GOT3 (cell line): ENCODE measurements around the gene WNT9A.
A peak's percentile ranks its signal among the peaks of the same experiment; 100 is the strongest.

Source experiments
- DNase-seq: peaks from one replicate; lab custom pipeline; 2025; ENCODE audit warnings: mixed read lengths; lab: John Stamatoyannopoulos, UW

WNT9A gene

DNA sequence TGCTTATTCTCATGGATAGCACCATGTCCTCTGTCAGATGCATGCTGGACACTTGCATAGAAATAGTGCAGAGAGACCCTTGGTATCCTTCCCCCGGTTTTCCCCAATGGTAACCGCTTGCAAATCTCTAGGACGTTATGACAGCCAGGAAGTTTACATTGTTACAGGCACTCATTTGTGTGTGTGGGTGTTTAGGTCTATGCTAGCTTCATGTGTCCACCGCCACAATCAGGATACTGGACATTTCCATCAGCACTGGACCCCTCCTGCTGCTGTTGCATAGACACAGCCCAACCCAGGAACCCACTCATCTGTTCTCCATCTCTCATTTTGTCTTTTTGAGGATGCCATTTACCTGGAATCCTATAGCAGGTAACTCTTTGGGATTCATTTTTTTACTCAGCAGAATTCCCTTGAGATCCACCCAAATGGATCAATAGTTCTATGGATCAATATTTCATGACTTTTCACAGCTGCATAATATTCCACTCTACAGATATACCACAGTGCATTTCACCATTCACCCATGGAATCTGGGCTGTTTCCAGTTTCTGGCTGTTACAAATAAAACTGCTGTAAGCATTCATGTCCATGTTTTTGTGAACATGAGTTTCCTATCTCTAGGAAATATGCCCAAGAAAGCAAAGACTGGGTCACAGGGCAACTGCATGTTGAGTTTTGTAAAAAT is 6.6 kb upstream of the WNT9A start:
- DNase-seq, result no peak

DNA sequence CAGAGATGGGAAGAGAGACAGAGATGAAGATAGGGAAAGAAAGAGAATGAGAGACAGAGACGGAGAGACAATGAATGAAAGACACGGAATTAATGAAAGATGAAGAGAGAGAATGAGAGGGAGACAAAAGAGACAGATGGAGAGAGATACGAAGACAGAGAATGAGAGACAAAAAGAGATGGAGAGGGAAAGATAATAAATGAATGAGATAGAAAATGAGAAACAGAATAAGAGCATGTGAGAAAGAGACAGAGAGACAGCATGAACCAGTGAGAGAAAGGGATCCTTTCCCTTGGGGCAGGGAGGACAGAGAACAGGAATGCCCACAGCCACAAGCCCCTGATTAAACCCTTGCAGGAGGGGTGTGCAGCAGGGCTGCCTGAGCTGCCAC is 5.3 kb upstream of the WNT9A start:
- no peak for DNase-seq

DNA sequence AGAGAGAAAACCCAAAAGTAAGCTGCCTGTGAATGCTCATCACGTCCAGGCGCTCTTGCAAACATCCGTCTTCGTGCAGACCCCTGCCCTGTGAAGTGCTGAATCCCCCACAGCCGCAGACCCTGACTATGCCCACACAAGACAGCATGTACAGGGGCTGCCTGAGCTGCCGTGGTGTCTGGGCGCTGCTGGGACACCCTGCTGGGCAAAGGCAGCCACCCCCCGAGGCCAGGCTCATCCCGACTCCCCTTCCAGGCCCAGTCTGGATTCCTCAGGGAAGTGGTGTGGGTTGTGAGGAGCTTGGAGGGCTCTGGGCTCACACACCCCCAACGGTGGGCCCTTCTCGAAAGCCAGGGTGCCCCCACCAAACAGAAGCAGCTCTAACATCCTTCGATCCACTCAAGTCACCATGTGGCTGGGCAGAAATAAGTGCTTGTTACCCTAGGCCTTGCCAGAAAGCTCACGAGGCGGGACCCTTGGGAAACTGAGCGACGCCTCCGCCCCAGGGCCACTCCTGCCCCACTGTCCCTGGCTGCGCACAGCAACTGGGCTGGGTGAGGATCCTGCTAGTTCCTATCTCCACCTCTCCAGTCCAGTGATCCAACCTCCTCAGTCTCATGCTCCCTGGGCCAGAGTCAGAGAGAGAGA is 4.8 kb upstream of the WNT9A start:
- no peak for DNase-seq

DNA sequence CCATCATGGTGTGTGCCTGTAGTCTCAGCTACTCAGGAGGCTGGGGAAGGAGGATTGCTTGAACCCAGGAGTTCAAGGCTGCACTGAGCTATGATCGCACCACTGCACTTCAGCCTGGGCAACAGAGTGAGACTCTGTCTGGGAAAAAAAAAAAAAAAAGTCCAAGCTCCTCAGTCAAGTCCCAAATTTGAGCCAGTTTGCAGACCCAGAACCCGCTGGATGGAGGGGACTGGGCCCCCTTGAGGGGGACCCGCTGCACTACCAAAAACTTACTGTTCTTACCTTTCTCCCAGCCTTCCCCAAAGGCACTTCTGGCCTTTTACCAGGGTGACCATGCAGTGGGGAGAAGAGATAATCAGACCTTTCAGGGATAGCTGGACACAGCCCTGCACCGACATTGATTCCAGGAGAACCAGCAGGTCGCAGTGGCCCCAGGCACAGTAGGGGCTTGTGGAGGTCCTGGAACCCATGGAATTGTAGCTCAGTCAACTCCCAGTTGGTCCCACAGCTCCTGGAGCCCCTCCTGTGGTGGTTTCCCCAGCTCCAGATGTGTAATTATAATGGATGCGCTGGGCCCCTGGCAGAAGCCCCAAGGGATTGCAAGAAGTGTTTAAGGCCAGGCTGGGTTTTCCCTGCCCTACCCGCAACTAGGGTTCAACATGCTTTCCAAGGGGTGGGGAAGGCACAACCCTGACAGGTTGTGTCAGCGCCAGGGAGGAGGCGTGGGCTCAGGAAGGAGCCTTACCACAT is 4.1 kb upstream of the WNT9A start:
- no peak for DNase-seq

DNA sequence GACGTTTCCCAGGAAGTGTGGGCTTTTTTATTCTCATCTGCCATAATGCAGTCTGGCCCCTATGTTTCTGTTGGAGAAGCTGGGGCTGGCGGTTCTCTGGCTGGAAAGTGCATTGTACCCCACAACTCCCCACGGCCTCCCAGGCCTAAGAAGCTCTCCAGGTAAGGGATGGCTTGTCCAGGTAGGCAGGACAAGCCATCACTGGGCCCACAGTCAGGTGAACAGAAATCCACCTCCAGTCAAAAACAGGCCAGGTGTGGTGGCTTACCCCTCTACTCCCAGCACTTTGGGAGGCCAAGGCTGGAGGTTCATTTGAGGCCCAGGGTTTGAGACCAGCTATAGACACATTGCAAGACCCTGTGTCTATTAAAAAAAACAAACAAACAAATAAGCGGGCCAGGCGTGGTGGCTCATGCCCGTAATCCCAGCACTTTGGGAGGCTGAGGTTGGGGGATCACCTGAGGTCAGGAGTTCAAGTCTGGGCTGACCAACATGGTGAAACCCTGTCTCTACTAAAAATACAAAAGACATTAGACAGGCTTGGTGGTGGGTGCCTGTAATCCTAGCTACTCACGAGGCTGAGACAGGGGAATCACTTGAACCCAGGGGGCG is 3.1 kb upstream of the WNT9A start:
- DNase-seq, result no peak

DNA sequence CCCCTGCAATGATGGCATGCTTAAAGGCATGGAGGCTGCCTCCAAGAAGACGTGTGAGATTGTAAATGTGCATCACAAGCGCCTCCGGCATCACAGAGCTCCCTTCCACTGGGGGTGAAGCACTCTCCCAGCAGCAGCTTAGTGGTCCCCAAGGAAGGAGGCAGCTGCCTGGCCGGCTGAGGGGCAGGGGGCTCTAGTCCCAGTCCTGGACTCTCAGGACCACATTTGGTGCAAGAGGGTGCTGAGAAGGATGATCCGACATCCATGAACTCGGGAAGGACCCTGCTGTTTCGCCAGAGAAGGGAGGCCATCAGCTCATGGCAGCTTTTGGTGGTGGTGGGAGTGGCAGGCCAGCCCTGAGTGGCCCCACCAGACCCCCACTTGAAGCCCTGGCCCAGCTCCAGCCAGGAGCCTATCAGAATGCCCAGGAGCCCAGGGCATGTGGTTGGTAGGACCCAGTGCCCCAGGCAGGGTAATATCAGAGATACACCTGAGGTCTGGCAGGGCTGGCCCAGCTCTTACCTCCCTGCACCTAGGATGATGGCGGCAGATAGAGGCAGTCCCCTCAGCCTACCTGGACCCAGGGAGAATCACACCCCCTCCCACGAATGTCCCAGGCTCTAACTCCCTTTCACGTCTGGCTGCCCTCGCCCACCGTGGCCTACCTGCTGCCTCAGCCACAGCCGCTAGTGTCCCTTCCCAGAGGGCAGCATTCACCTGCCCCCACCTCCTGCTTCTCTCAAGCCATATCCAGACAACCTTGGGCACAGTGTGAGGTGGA is 2.4 kb upstream of the WNT9A start:
- no peak for DNase-seq

DNA sequence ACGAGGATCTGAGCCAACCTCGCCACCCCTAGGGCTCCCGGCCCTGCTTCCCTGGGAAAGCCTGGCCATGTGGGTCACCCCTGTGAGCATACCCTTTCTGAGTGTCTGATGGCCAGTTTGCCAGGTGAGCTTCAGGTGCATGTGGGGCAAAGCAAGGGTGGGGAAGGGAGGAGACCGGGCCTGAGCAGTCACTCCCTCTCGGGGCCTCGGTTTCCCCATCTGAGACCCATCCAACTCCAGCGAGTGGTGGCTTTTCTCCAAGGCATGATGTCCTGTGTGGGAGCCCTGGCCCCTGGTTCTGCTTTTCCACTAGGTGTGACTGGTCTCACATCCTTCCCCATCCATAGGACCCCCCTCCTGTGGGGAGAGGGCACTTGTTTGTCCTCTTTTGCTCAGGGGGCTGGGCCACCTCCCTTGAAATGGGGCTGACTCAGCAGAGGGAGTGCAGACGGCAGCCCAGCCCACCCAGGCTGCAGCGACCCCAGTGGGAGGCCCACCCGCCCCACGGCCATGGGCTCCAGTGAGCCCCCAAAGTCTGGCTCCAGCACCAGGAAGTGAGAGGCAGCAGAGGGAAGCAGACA is 1.7 kb upstream of the WNT9A start:
- DNase-seq, result no peak

DNA sequence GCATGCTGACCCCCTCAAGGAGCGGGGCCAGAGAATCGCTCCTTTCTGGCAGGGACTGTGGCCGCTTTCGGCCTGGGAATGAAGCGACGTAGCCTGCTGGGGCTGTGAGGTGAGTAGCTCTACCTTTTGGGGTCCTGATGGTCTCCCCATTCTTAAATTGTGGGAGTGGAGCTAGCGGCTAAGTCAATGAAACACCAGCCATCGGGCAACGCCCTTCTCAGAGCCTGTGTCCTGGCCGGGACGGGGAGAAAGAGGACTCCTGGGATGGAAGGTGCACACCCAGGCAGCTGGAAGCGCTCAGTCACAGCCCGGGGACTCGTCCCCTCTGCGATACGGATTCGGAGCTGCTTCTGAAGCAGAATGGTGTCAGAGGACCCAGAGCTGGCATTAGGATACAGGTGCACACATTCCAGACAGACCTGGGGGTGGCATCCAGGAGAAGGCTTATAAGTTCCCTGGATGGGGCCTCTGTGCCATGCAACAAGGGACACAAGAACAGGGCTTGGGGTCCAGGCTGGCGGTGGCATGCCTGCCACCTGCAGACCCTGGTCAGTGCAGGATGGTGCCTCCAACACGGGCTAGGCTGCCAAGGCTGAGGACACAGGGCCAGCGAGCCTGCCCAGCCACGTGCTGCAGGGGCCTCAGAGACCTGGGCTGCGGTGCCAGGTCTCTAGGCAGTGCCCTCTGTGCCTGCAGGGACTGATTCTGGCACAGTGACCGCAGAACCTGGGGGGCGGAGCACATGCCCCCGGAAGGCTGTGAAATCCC is 945 bp upstream of the WNT9A start:
- no peak for DNase-seq

DNA sequence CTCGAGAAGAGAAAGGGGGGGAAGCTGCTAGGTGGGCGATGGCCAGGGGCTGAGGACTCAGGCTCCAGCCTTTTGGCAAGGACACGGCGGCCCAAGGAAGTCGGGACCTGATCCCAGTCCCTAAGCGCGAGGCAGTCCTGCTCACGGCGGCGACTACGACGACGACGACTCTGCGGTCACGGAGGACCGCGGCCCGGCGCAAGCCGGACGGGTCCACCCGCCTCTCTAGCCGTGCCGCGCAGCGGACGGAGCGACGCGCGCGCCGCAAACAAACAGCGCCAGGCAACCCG is 401 bp downstream of the WNT9A start:
- DNase-seq, result no peak

DNA sequence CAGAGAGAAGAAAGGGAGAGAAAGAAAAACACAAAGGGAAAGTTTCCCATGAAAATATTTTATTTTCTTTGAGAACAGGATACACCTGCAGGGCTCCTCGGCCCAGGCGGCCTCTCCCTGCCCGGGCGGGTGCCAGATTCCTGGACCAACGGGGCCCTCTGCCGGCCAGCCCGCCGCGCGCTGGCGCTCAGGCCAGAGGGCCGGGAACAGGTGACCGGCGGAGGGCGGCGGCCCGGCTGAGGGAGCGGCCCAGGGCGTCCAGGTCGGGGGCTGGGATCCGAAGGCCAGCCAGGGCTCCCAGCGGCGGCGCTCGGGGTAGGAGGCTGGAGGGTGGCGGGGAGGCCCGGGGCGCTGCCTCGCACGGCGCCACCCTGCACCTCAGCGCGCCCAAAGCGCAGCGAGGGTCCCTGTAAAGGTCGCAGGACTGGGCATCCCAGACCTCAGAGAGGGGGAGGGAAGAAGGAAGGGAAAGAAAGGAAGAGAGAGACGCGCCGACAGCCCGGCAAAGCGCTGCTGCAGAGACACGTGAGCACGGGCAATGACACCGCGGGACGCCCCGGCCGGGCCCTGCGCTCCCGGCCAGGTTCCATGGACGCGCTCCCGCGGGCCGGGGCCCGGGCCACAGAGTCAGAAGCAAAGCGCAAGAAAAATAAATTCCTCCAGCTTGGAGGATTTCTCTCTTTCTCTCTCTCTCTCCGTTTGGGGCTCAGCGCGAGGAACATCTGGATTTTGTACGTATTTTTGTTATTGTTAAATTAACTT is 927 bp downstream of the WNT9A start:
- DNase-seq, result no peak

DNA sequence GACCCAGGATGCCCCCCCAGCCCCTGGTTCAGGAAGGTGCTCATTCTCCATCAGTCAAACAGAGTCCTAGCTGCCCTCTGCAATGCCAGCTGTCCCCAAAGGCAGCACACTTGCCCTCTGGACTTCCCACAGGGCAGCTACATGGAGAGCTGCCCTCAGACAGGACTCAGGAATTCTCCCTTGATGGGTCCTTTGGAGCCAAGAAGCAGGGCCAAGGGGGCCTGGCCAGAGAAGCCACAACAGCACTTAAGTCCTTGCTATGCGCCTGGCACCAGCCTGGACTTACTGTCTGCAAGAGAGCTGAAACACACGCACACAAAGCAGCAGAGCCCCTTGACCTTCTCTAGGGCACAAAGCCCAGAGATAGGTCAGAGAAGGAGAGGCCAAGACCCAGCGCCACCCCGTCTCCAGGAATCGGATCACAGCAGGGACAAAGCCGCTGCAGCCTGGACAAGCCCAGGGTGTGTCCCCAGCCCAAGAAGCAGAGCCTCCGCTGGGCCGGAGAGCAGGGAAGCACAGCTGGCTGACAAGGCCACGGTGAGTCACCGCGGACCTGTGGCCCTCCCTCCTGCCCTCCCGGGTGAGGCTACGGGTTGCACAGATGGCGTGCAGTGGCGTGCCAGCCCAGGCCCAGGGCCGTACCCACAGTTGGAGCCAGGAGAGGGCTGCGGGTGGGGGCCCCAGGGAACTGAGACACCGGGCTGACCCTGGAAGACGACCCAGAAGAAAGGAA is 1.7 kb downstream of the WNT9A start:
- DNase-seq, result peak; percentile 67

DNA sequence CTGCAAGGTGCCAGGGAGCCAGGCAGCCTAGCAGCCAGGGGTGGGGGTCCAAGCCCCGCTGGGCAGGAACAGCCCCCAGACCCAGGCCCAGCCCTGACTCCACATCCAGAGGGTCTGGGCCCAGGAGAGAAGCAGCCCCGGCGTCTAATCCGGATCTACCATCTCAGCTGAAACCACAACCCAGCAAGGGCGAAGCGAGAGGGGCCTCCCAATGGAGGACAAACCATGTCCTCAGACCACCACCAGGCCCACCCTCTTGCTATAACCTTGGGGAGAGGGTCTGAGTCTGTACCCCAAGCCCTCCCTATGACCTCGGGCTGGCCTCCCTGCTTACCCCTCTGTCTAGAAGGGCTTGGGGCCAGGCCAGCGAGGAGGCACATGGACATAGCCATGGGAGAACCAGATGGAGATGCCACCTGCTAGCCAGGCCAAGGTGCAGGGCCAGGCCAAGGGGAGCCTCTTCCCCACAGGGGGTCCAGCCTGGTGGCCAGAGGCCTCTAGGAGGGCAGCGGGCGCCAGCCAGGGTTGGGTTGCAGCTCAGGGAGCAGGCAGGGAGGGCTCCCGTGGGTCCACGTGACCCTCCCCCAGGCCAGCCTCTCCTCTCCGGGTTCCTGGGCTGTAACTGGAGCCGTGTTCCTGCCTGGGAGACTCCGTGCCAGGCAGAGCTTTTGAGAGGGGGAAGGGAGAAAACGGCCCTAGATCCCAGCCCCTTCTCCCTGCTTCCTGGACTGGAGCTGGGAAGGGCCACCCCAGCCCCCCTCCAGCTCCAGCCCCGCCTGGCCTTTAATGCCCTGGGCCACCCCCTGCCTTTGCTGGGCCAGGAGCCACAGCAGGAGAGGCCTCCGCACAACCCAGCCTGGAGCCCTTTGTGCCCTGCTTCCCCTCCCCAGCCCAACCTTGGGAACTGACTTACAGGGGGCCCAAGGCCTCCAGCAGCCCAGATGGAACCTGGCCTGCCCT is 2.5 kb downstream of the WNT9A start:
- no peak for DNase-seq

DNA sequence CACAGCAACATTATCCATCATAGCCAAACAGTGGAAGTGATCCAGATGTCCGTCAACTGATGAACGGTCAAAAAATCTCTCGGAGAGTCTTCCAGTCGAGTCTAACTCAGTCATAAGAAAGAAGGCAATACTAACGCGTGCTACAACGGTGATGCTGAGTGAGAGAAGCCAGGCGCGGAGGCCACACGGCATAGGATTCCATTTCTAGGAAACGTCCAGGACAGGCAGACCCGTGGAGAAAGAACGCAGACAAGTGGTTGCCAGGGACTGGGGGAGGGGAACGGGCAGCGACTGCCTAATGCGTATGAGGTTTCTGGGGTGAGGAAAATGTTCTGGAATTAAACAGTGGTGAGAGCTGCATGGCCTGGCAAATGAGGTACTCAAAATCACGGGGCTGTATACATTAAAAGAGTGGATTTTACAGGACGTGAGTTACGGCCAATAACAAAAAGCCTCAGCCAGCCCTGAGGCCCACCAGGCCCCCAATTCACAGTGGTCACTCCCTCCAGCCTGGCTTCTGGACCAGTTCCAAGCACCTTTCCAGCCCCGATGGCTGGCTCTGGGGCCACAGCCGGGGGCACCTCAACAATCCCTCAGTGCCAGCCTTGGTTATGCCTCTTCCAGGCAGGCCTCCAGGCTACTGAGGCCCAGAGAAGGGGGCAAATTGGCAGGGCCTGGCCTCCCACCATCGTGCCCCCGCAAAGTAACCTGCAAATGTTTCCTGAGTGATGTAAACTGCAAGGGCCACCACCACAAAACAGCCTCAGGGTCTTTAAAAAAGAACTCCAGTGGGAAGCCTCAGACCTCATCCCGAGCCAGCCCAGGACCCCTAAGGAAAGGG is 3.4 kb downstream of the WNT9A start:
- no peak for DNase-seq

DNA sequence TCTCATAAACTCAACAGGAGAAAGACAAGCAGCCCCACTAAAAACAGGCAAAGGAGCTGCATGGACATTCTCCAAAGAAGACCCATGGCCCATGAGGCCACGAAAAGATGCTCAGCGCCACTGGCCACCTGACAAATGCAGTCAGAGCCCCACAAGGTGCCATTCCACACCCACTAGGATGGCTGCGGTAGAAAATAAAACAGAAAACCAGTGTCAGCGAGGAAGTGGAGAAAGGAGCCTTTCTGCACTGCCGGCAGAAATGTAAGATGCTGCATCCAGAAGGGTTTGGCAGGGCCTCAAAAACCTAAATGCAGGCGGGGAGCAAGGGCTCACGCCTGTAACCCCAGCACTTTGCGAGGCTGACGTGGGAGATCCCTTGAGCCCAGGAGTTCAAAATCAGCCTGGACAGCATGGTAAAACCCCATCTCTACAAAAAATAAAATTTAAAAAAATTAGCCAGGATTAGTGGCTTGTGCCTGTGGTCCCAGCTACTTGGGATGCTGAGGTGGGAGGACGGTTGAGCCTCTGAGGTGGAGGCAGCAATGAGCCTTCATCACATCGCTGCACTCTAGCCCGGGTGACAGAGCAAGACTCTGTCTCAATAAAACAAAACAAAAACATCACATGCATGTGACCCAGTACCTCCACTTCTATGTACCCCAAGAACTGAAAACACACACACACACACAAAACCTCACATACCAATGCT is 4.2 kb downstream of the WNT9A start:
- no peak for DNase-seq

DNA sequence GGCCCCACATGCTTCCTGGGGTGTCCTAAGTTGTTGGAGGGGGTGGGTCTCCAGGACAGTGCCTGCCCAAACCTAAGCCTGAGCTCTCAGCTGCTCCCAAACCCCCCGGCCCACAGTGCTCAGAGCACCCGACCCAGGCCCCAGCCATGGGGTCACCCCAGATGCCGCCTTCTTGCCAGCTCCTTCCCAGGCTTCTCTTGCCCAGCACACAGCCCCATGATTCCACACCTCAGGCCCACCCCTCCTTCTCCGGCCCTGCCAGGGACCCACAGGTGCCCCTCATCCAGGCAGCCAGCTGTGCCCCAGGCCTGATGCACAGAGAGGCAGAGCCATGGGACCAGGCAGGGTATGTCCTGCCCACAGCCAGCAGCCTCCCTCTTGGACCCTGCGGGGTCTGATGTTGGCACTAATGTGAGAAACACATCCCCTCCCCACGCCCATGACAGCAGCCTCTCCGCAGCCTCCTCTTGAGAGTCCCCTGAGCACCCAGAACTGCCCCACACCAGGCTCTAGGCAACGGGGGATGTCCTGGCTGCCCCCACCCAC is 4.9 kb downstream of the WNT9A start:
- DNase-seq, result no peak

DNA sequence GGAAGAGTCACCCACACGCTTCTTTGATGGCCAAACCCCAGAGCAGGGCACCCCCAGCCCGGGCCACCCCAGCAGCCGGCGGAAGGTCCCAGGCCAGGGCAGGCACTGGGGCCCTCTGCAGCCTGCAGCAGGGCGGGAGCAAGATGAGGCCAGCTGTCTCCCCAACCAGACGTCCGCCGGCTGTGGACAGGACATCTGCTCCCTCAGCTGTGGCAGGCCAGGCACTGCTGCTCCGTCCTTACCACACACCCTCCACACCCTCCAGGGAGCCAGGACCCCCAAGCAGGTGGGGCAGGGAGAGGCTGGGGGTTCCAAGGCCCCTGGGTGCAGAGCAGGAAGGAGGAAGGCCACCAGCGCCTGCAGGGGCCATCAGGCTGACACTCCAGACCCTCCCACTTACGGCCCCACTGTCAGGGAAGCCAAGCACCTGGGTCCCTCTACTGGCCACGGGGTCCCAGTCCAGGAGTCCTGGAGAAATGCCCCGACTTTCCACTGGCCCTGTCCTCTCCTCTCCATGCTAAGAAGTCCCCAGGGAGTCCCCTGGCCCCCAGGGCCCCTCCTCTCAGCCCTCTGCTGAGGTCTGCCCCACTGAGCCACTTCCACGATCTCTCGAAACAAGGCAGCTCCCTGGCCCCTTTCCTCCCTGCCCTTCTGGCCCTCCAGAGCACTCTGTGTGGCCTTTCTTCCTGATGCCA is 5.6 kb downstream of the WNT9A start:
- DNase-seq, result no peak
